K562 (cell line): ENCODE measurements around the gene ICAM1. TPM values are rescaled to one million over a fixed set of nuclear protein-coding genes. Genes with fewer than 3 reads are reported as not detected.

ENCODE experiments used
- MEF2A ChIP-seq: IDR thresholded peaks from 2 replicates; pipeline ENCODE4 v1.6.1; 2011; ENCODE audit warnings: low read depth, mild to moderate bottlenecking, low read length, moderate library complexity; ENCODE audit not compliant: control insufficient read depth
- MLLT1 ChIP-seq, 2 experiments: fragments of 450-650 bp; IDR thresholded peaks; 2 replicates each; pipeline ENCODE4 v1.6.1; 2016
- NR2C2 ChIP-seq, 2 experiments: fragments of 200-800 bp in 1 of 2; sonication (Bioruptor generic) in 1 of 2; sonication (generic) in 1 of 2; formaldehyde crosslinking in 1 of 2; IDR thresholded peaks; 2 replicates each; pipeline versions ENCODE4 v1.6.1 to v1.8.0; 2016 to 2022; ENCODE audit warnings: mild to moderate bottlenecking in 1 of 2, missing compliant biosample characterization in 1 of 2, missing genetic modification characterization in 1 of 2, missing genetic modification reagents in 1 of 2
- RBFOX2 ChIP-seq: fragments of 200-400 bp; formaldehyde crosslinking; IDR thresholded peaks from 2 replicates; pipeline ENCODE4 v1.6.1; 2017; ENCODE audit warnings: low read depth, mild to moderate bottlenecking, low read length, moderate library complexity
- RBM14 ChIP-seq: fragments of 200-400 bp; formaldehyde crosslinking; IDR thresholded peaks from 2 replicates; pipeline ENCODE4 v1.6.1; 2018; ENCODE audit warnings: low read depth, mild to moderate bottlenecking, low read length, moderate library complexity, borderline replicate concordance; ENCODE audit not compliant: insufficient read depth
- RBM34 ChIP-seq: fragments of 200-400 bp; formaldehyde crosslinking; IDR thresholded peaks from 2 replicates; pipeline ENCODE4 v1.6.1; 2018; ENCODE audit warnings: low read length, borderline replicate concordance; ENCODE audit not compliant: insufficient read depth
- STAT5B ChIP-seq: fragments of 250-450 bp; sonication (Bioruptor Pico); IDR thresholded peaks from 2 replicates; pipeline ENCODE4 v1.8.0; 2021; ENCODE audit warnings: mild to moderate bottlenecking, inconsistent platforms
- TAF1 ChIP-seq: IDR thresholded peaks from 2 replicates; pipeline ENCODE4 v1.6.1; 2011; ENCODE audit warnings: mild to moderate bottlenecking, low read length, moderate library complexity; ENCODE audit not compliant: insufficient read depth, control insufficient read depth, severe bottlenecking; ENCODE audit errors: extremely low read depth
- TAF7 ChIP-seq: fragments of 450-650 bp; IDR thresholded peaks from 2 replicates; pipeline ENCODE4 v1.6.1; 2016; ENCODE audit warnings: missing genetic modification characterization, missing compliant biosample characterization
- TRIM28 ChIP-seq: fragments of 450-650 bp; IDR thresholded peaks from 2 replicates; pipeline ENCODE4 v1.6.1; 2017
- ZNF318 ChIP-seq, 2 experiments: fragments of 450-650 bp; IDR thresholded peaks; 2 replicates each; pipeline ENCODE4 v1.6.1; 2016; ENCODE audit warnings: mild to moderate bottlenecking in 2 of 2, borderline replicate concordance in 1 of 2, low read depth in 1 of 2, moderate library complexity in 1 of 2
- polyA plus RNA-seq, 8 experiments: library from polyadenylated mRNA; depleted of rRNA in 4 of 8; stranded (reverse) in 5 of 8; unstranded in 3 of 8; fragments of >200 nt; fragmentation: Nextera tagmentation in 2 of 8; fragmentation: Illumina TruSeq in 1 of 8; extraction: Ambion mirVana in 2 of 8; extraction: Trizol in 1 of 8; gene quantifications; 2 replicates each; pipeline versions ENCODE4 v1.2.1 to v1.2.3, GENCODE V29; 2011 to 2014; ENCODE audit warnings: inconsistent platforms in 1 of 8, missing spikeins in 1 of 8
- total RNA-seq, 7 experiments: library from RNA; depleted of rRNA in 6 of 7; stranded (reverse); fragments of >200 nt in 6 of 7; fragmentation: Illumina TruSeq in 2 of 7; extraction: Trizol in 2 of 7; gene quantifications; 2 replicates each; pipeline versions ENCODE4 v1.2.1 to v1.2.3, GENCODE V29; 2011 to 2021; ENCODE audit warnings: low replicate concordance in 1 of 7

ICAM1 gene
- total and polyA plus RNA-seq, 9 of the 15 experiments (the other 6 are each of a cell fraction or from before 2014, with no cell fraction given) = 2.3 to 24.4 (median 13.4) TPM

- TF ChIP-seq ZNF318 (IDR thresholded peaks at IDR 0.05; ENCODE audit: borderline replicate concordance in 1 of 2, low read depth in 1 of 2) (no peak), TAF7 (0 out of 2 replicates have a peak, but pooled peaks have one; percentile 25), RBFOX2 (peak; percentile 43), MLLT1 (IDR thresholded peaks at IDR 0.05) (no peak), RBM14 (peak; percentile 78; the same call in 1 of the 2 replicates), RBM34 (no peak), TRIM28 (no peak), MEF2A (no peak), STAT5B (CRISPR knock-in tag) (no peak), TAF1 (peak; percentile 9), NR2C2 (CRISPR knock-in tag; IDR thresholded peaks at IDR 0.05) (0 out of 2 replicates have a peak, but pooled peaks have one; percentile 29), NR2C2 (tag; IDR thresholded peaks at IDR 0.05) (no peak)
Measured at GRCh38 chr19:10270180-10270615, 722 bp upstream of the ICAM1 start (continued).
